ENCODE data around the gene KCTD21.
A peak's percentile ranks its signal among the peaks of the same experiment; 100 is the strongest.
"Not testable (repeated sequence)": the region's sequence is repeated elsewhere in the genome, so short reads cannot be mapped to it uniquely, and the experiment has no call there.

KCTD21 gene

DNA sequence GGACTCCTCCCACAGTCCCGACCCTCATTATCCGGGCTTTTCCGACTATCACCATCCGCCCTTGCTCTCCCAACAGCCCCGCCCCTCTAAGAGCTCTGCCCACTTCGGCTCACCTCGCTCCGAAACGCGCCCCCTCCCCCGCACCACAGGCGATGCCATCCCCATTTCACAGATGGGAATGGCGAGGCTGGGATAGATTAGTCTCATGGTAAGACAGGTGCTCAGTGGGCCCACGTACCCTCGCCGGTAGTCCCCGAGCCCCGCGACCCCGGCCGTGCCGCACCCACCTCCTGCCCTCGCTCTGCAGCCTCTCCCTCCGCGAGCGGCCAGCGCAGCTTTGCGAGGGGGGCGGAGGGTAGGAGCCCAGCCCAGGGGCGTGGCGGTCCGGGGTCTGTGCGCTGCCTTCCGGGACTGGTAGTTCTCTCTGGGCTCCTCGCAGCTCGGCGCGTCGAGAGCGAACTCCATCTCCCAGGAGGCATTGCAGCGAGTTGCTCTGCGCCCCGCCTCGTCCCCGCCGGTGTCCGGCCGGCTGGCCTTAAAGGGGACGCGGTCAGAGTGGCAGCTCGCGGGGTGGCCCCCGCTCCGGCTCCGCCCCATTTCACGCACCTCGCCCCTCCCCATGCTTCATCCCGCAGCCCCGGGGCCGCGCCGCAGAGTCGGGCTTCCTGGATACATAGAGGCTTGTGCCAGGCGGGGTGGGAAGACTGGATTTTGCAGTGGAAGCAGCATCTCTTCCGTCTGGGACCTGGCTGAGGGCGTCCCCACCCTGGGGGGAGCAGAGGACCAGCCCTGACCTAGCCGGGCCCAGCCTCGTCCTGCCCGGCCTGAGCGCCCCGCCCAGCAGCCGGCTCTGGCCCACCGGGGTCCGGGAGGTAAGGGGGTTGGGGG is at the start of gene KCTD21, which contains the start of gene USP35:
TSS of gene KCTD21 (minus strand) at position 341 of the 888 bp plus-strand sequence. CDS start 14,072 bp downstream, outside the sequence.
TSS of gene USP35 (plus strand) at position 634 of the 888 bp plus-strand sequence. CDS start 7,327 bp downstream, outside the sequence.
- peak; percentile 84 to 88 for DNase-seq (ENCODE audit: low read depth in 2 of 2)

- DNase-seq (ENCODE audit: low read depth in 2 of 2): no peak
These were observed 49.0 kb upstream of the KCTD21 start for GRCh38 chr11:78237293-78238046.

DNA sequence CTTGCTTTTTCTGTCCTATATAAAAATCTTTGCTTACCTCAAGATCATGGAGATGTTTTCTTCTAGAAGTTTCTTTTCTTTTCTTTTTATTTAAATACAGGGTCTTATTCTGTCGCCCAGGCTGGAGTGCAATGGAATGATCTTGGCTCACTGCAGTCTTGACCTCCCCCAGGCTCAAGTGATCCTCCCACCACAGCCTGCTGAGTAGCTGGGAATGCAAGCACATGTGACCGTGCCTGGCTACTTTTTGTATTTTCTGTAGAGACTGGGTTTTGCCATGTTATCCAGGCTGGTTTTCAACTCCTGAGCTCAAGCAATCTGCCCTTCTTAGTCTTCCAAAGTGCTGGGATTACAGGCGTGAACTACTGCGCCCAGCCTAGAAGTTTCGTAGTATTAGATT is 45.6 kb upstream of the KCTD21 start:
- no peak for DNase-seq (ENCODE audit: low read depth in 2 of 2)

DNA sequence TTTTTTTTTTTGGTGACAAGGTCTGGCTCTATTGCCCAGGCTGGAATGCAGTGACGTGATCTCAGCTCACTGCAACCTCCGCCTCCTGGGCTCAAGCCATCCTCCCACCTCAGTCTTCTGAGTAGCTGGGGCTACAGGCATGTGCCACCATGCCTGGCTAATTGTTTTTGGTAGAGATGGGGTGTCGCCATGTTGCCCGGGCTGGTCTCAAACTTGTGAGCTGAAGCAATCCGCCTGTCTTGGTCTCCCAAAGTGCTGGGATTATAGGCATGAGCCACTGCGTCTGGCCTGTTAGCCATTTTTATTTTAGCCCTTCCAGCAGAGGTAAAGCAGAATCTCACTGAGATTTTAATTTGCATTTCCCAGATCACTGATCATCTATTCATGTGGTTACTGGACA is 44.6 kb upstream of the KCTD21 start:
- not testable (repeated sequence) for DNase-seq (ENCODE audit: low read depth in 2 of 2)

- DNase-seq (ENCODE audit: low read depth in 2 of 2): peak; percentile 61 to 71
These were observed 43.6 kb upstream of the KCTD21 start for GRCh38 chr11:78231962-78232501.

DNA sequence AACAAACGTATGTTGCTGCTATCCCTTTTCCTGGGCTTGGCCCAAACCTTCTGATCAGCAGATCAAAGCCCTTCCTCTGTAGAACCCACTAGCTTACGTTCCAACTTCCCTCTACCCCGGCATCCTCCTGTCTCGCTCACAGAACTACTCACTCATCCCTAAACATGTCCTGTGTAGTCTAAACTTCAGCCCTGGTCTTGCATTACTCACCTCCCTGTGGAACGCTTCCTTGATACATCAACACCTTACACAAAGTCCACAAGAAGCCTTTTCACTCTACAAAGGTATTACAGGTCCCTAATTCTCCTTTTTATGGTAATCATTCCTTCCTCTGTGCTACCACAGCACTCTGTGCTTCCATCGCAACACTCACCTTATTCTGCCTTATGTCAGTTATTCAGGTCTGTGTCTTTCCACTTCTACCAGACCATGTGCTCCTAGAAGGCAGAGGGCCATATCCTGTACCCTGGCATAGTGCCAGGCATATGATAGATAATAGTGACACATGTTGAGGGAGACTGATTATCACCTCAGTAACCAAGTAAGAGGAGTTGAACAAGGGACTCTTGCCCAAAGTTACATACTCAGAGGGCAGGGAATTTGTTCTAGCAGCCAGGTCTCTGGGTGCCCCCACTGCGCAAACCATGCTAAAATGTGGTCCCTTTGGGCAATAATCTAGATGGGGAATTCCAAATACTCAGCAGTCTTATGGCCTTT is 41.9 kb upstream of the KCTD21 start:
- DNase-seq (ENCODE audit: low read depth in 2 of 2): no peak

GRCh38 chr11:78229106-78229505 is 40.7 kb upstream of the KCTD21 start:
- DNase-seq (ENCODE audit: low read depth in 2 of 2): no peak

DNA sequence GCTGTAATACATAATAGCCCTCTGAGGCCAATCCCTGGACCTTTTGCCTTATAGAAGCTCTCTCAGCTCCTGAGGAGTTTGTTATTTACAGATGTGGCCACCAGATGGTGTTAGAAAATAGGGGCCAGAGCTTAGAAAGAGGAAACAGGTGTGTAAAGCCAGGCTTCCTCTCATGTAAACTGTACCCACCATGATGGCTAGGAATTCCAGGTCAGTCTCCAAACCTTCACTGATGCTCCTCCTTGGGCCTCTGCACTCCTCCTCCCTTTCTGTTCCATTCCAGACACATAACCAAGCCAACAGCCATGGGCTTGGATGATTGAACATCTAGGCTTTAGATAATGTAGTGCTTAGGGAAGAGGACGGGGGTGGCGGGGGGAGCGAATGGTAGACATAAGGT is 40.0 kb upstream of the KCTD21 start:
- DNase-seq (ENCODE audit: low read depth in 2 of 2): peak in 1 of 2 experiments; percentile 26

DNA sequence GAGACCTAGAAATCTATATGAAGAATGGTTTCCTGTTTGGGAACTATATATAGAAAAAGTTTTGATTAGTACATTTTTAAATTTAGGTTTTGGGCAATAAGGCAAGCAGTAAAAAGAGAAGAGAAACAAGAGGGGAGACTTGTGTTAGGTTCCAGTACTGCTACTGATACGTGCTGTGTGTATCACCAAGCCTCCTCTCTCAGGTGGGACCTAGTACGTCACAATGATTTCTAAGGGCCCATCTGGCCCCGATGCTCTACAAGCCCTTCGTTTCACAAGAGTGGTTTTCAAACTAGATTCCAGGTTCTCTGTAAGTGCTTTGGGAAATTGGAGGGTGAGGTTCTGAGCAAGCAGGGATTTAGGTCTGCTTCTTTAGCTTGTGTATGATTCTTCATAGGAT is 39.5 kb upstream of the KCTD21 start:
- DNase-seq (ENCODE audit: low read depth in 2 of 2): no peak

- no peak for DNase-seq (ENCODE audit: low read depth in 2 of 2)
These were observed 38.6 kb upstream of the KCTD21 start for GRCh38 chr11:78226684-78227680.

DNA sequence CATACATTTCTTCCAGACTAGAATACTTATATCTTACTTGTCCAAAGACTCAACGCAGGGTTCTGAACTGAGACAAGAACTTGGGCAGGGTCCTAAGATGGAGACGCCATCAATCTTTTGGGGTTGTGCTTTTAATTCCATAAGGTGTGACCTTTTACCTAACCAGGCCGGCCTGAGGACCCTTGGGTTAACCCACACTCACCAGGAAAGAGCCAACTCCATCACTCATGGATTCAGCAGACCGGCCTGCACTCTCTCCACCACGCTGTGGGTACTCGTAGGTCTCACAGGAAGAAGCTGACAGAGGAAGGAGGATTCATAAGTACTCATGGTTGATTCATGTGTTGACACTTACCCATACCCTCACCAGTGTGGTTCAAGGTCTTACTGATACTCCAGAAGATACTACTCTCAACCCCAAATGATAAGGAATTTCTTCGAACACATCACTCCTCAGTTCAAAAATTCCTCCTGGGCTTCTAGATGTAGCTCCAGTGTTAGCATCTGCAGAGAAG is 36.5 kb upstream of the KCTD21 start:
- DNase-seq (ENCODE audit: low read depth in 2 of 2): no peak

DNA sequence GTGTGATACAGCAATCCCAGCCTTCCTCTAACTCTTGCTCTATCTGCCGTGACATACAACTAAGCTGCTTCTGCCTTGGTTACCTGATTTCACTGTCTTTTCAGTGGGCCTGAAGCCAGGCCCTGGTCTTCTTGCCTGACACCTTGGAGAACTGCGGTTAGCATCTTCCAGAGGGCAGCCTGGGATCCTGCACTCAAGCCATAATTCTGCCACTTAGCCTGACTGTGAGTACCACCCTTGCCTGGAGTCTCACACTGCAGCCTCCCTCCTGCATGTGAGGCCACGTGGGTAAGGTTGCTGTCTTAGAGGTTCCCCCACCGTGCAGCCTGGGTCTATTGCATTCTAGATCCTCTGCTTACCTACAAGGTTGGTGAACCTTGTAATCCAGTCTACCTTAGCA is 36.1 kb upstream of the KCTD21 start:
- DNase-seq (ENCODE audit: low read depth in 2 of 2): no peak

DNA sequence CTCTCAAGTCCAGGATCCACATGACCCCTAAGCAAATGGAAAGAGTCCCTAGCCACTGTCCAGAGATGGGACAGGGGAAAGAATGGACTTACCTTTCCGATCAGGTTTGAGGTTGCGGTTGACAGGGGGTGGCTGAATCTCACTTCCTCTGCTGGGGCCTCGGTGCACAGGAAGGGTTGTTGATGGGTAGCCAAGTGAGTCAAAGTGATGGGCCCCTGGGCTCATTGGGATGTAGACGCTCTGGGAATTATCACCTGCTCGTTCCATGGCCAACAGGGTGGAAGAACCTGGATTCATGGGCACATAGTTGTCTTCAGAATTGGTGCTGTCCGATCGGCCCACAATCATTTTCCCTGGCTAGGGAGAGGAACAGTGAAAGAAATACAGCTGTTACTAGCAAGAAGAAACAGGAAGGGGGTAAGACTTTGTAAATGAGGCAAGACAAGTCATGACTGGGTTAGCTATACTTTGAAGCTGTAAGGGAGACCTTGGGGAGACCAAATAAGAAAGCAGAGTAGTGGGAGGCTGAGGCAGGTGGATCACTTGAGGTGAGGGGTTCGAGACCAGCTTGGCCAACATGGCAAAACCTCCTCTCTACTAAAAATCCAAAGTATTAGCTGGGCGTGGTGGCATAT is 35.0 kb upstream of the KCTD21 start:
- no peak for DNase-seq (ENCODE audit: low read depth in 2 of 2)

DNA sequence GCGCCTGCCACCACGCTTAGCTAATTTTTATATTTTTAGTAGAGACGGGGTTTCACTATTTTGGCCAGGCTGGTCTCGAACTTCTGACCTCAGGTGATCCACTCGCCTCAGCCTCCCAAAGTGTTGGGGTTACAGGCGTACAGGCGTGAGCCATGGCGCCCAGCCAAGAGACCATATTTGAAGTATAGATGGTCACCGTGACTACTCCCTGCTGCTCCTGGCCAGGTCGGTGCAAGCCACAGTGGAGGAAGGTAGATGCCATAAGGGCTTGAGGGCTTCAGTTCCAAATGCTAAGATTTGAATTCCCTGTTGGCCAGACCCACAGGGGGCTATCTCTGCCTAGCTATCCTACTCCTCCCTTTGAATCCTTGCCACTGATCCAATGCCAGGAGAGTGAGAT is 34.3 kb upstream of the KCTD21 start:
- DNase-seq (ENCODE audit: low read depth in 2 of 2): not testable (repeated sequence)

DNA sequence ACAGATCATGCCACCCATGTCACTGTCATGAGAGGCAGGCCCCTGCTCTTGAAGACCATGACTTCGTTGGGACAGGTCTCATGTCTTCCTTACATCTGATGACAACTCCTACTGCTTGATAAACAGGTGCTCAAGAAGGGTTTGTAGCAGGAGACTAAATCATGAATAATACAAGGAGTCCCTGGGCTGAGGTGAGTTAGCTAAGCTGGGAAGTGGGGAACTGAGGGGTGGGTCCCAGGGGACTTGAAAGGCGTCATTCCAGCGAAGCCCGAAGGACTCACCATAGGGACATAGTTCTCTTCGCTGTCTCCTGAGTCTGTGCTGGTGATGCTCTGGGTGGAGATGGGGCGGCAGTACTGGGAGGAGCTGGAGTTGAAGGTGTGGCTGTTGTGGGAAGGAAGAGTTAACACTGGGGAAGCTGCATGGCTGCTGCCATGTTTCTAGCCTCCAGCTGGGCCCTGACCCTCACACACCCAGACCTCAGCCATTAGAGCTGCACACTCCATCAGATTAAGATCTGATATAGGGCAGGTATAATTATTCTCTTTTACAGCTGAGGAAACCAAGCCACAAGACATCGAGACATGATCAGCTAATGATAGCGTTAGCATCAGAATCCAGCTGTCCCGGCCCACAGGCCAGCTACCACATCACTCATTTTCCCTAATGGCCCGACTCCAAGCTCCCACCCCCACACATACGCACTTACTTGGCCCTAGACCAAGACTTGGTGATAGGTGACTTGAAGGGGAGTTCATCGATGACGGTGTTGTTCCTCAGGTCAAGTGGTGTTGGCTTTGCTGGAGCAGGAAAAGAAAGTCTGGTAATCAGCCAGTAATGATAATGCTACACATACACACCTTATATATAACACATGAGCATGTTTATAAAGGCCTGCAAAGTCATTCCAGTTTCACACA is 33.2 kb upstream of the KCTD21 start:
- DNase-seq (ENCODE audit: low read depth in 2 of 2): no peak

GRCh38 chr11:78220218-78221157 is 32.1 kb upstream of the KCTD21 start:
- no peak for DNase-seq (ENCODE audit: low read depth in 2 of 2)

- no peak for DNase-seq (ENCODE audit: low read depth in 2 of 2)
These were observed 31.2 kb upstream of the KCTD21 start for GRCh38 chr11:78219493-78220217.

Data from fibroblast of skin of left biceps (primary cell).